HG03342 (cell line): ENCODE results near the gene XIRP2.
"Not testable (repeated sequence)": the region's sequence is repeated elsewhere in the genome, so short reads cannot be mapped to it uniquely, and the experiment has no call there.

Experiments used
- ATAC-seq: cut with Tn5 transposase; IDR thresholded peaks from one replicate; pipeline ENCODE4 v1.9.1; 2021; ENCODE audit warnings: mild to moderate bottlenecking, moderate library complexity; ENCODE audit not compliant: unreplicated experiment

Gene XIRP2

GRCh38 chr2:167187978-167188967 lies 300.0 kb downstream of the XIRP2 start:
- ATAC-seq: no peak

GRCh38 chr2:167190053-167190452 lies 301.8 kb downstream of the XIRP2 start:
- no peak for ATAC-seq

- no peak for ATAC-seq
Observed at GRCh38 chr2:167191588-167191987, 303.3 kb downstream of the XIRP2 start.

GRCh38 chr2:167192833-167193232 lies 304.6 kb downstream of the XIRP2 start:
- no peak for ATAC-seq

- ATAC-seq: no peak
Observed at GRCh38 chr2:167196461-167197252, 308.4 kb downstream of the XIRP2 start.

GRCh38 chr2:167198009-167198408 lies 309.7 kb downstream of the XIRP2 start:
- no peak for ATAC-seq

- no peak for ATAC-seq
Observed at GRCh38 chr2:167198576-167198975, 310.3 kb downstream of the XIRP2 start.

GRCh38 chr2:167200019-167200418 lies 311.7 kb downstream of the XIRP2 start:
- ATAC-seq: no peak

- ATAC-seq: no peak
Observed at GRCh38 chr2:167209784-167210183, 321.5 kb downstream of the XIRP2 start.

GRCh38 chr2:167212014-167212648 lies 323.9 kb downstream of the XIRP2 start:
- peak; percentile 89 for ATAC-seq

GRCh38 chr2:167215595-167215994 lies 327.3 kb downstream of the XIRP2 start:
- ATAC-seq: no peak

GRCh38 chr2:167237478-167237877 lies 349.2 kb downstream of the XIRP2 start:
- no peak for ATAC-seq

GRCh38 chr2:167240671-167241070 lies 352.4 kb downstream of the XIRP2 start:
- ATAC-seq: no peak

- no peak for ATAC-seq
Observed at GRCh38 chr2:167249197-167249596, 360.9 kb downstream of the XIRP2 start.

- no peak for ATAC-seq
Observed at GRCh38 chr2:167253025-167253424, 364.7 kb downstream of the XIRP2 start.

GRCh38 chr2:167254721-167255120 lies 366.4 kb downstream of the XIRP2 start:
- ATAC-seq: no peak

GRCh38 chr2:167258712-167259111 lies 370.4 kb downstream of the XIRP2 start:
- ATAC-seq: no peak

- ATAC-seq: no peak
Observed at GRCh38 chr2:167264380-167264779, 376.1 kb downstream of the XIRP2 start.

- ATAC-seq: no peak
Observed at GRCh38 chr2:167265004-167265403, 376.7 kb downstream of the XIRP2 start.

GRCh38 chr2:167265722-167266121 lies 377.4 kb downstream of the XIRP2 start:
- no peak for ATAC-seq

- ATAC-seq: not testable (repeated sequence)
Observed at GRCh38 chr2:167268245-167268644, 380.0 kb downstream of the XIRP2 start.
